Measurements from ENCODE around the gene DRC1. TPM values are rescaled to one million over a fixed set of nuclear protein-coding genes. Genes with fewer than 3 reads are reported as not detected.
"Not testable (repeated sequence)": the region's sequence is repeated elsewhere in the genome, so short reads cannot be mapped to it uniquely, and the experiment has no call there.

Gene DRC1
- total RNA-seq, 2 donors from 2014 or later, result not detected

DNA sequence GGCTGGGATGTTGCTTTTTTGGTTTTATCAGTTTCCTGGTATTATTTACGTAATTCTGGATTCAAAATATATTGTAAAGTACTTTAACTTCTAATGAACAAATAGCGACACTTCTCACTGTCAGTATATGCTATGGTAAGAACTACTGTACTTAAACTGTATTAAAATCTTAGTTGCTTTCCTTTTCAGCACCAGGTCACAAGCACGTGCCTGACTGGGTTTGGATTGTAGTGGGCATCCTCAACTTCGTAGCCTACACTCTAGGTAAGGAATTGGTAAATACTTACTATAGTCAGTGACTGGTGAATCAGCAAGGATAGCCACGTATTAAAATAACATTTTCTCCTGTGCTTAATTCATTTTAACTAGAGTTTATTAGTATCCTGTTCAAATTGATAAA lies 34.8 kb upstream of the DRC1 start:
- H3K27me3 ChIP-seq, result no peaks in the 10 kb centered on the region
- no peak overlapping the region for H3K9ac ChIP-seq (ENCODE audit: low read depth in 2 of 2, low read length in 2 of 2)
- no peak overlapping the region for H3K27ac ChIP-seq
- no peaks in the 10 kb centered on the region for H3K36me3 ChIP-seq
- H3K4me3 ChIP-seq, result no peak overlapping the region
- no peaks in the 10 kb centered on the region for H3K9me3 ChIP-seq
- TF ChIP-seq, protein P1, sequence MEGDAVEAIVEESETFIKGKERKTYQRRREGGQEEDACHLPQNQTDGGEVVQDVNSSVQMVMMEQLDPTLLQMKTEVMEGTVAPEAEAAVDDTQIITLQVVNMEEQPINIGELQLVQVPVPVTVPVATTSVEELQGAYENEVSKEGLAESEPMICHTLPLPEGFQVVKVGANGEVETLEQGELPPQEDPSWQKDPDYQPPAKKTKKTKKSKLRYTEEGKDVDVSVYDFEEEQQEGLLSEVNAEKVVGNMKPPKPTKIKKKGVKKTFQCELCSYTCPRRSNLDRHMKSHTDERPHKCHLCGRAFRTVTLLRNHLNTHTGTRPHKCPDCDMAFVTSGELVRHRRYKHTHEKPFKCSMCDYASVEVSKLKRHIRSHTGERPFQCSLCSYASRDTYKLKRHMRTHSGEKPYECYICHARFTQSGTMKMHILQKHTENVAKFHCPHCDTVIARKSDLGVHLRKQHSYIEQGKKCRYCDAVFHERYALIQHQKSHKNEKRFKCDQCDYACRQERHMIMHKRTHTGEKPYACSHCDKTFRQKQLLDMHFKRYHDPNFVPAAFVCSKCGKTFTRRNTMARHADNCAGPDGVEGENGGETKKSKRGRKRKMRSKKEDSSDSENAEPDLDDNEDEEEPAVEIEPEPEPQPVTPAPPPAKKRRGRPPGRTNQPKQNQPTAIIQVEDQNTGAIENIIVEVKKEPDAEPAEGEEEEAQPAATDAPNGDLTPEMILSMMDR (IDR thresholded peaks at IDR 0.05), result no peak
- H3K4me1 ChIP-seq, result peaks cover 6% of the 10 kb centered on the region
- intact Hi-C loops (cut with DNase I), result no loop called here
- DNase-seq, result no peak

DNA sequence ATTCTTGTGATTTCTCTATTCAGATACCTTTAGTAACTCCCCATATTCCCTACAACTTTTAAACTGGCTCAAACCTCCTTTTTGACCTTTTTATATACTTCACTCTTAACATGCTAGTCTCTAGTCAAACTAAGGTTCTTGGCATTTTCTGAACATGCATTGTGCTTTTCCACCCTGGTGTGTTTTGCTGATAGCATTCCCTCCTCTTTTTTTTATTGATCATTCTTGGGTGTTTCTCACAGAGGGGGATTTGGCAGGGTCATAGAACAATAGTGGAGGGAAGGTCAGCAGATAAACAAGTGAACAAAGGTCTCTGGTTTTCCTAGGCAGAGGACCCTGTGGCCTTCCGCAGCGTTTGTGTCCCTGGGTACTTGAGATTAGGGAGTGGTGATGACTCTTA lies 32.1 kb upstream of the DRC1 start:
- H3K9me3 ChIP-seq; H3K36me3 ChIP-seq; intact Hi-C loops (cut with DNase I); H3K27me3 ChIP-seq; H3K9ac ChIP-seq (ENCODE audit: low read depth in 2 of 2, low read length in 2 of 2); H3K4me1 ChIP-seq; H3K4me3 ChIP-seq; H3K27ac ChIP-seq; DNase-seq: not testable (repeated sequence)

DNA sequence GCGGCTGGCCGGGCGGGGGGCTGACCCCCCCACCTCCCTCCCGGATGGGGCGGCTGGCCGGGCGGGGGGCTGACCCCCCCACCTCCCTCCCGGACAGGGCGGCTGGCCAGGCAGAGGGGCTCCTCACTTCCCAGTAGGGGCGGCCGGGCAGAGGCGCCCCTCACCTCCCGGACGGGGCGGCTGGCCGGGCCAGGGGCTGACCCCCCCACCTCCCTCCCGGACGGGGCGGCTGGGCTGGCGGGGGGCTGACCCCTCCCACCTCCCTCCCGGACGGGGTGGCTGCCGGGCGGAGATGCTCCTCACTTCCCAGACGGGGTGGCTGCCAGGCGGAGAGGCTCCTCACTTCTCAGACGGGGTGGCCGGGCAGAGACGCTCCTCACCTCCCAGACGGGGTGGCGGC lies 30.8 kb upstream of the DRC1 start:
- H3K27ac ChIP-seq; H3K9me3 ChIP-seq; intact Hi-C loops (cut with DNase I); DNase-seq; H3K4me3 ChIP-seq; H3K27me3 ChIP-seq; H3K4me1 ChIP-seq; H3K36me3 ChIP-seq; H3K9ac ChIP-seq (ENCODE audit: low read depth in 2 of 2, low read length in 2 of 2): not testable (repeated sequence)

DNA sequence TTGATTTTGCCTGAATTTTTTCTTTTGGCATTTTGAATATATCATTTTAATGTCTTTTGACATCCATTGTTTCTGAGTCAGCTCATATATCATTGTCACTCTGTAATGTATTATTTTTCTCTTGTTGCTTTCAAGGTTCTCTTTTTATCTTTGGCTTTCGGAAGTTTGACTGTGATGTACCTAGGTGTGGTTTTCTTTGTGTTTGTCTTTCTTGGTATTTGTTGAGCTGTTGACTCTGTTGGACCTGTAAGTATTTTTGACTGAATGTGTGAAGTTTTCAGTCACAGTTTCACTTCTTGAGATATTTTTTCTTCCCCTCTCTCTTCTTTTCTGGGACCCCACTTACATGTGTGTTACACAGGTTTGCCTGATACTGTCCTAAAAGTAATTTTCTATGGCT lies 24.9 kb upstream of the DRC1 start:
- no peaks in the 10 kb centered on the region for H3K27me3 ChIP-seq
- H3K9me3 ChIP-seq, result no peaks in the 10 kb centered on the region
- TF ChIP-seq, protein P1 (IDR thresholded peaks at IDR 0.05), result no peak
- H3K36me3 ChIP-seq, result no peaks in the 10 kb centered on the region
- no peaks in the 10 kb centered on the region for H3K4me1 ChIP-seq
- DNase-seq, result no peak
- intact Hi-C loops (cut with DNase I), result no loop called here
- no peak overlapping the region for H3K4me3 ChIP-seq
- H3K9ac ChIP-seq (ENCODE audit: low read depth in 2 of 2, low read length in 2 of 2), result no peak overlapping the region
- no peak overlapping the region for H3K27ac ChIP-seq

DNA sequence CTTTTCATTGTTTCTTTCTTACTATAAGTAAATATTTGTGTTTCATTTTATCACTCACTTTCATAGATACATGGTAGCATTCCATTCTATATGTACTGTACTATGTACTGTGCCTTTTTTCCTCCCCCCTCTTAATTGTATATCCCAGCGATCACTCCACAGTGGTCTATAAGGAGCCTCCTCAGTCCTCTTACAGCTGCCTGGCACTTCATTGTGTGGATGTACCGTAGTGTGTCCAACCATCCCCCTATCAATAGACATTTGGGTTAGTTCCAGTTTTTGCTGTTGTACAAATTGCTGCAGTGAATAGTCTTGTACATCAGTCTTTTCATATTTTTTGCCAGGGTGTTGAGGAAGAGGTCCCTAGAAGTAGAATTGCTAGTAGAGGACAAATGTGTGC lies 21.4 kb upstream of the DRC1 start:
- no peaks in the 10 kb centered on the region for H3K27me3 ChIP-seq
- intact Hi-C loops (cut with DNase I), result no loop called here
- H3K36me3 ChIP-seq, result no peaks in the 10 kb centered on the region
- H3K9ac ChIP-seq (ENCODE audit: low read depth in 2 of 2, low read length in 2 of 2), result no peak overlapping the region
- no peak for DNase-seq
- H3K4me1 ChIP-seq, result no peaks in the 10 kb centered on the region
- no peak overlapping the region for H3K4me3 ChIP-seq
- no peaks in the 10 kb centered on the region for H3K9me3 ChIP-seq
- H3K27ac ChIP-seq, result no peak overlapping the region
- TF ChIP-seq, protein P1 (IDR thresholded peaks at IDR 0.05), result no peak

DNA sequence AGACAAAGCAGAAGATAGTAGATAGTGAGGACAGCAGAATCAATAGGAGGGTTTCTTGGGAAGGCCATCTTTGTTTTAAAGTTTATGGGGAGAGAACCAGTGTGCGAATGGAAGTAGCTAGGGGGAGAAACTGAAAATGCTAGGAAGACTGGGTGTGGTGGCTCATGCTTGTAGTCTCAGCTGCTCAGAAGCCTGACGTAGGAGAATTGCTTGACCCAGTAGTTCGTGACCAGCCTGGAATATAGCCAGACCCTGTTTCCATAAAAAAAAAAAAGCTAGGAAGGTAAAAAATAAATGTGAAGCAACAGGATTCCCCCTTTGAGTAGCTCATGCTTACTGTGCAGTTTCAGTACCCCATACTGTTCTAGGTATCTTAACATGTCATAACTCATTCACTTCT lies 19.2 kb upstream of the DRC1 start:
- intact Hi-C loops (cut with DNase I), result no loop called here
- H3K36me3 ChIP-seq, result no peaks in the 10 kb centered on the region
- DNase-seq, result no peak
- no peak overlapping the region for H3K27ac ChIP-seq
- no peak overlapping the region for H3K9ac ChIP-seq (ENCODE audit: low read depth in 2 of 2, low read length in 2 of 2)
- H3K4me3 ChIP-seq, result no peak overlapping the region
- no peaks in the 10 kb centered on the region for H3K27me3 ChIP-seq
- no peaks in the 10 kb centered on the region for H3K4me1 ChIP-seq
- TF ChIP-seq, protein P1 (IDR thresholded peaks at IDR 0.05), result no peak
- H3K9me3 ChIP-seq, result no peaks in the 10 kb centered on the region

DNA sequence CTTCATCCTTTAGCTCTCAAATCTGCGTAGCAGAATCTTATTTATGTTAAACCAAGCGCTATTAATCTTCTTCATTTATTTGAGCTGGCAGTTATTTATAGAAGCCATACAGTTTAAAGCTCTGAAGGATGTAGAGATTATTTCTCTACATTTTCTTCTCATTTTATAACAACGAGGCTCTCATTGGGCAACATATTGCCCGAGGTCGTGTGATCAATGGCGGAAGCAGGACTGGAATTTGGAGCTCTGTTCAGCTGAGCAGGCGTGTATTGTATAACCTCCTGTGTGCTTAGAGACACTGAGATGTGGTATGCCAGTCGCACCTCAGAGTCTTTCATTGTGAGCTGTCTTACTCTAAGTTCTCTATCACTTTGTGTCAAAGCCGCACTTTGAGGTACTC lies 17.5 kb upstream of the DRC1 start:
- TF ChIP-seq, protein P1 (IDR thresholded peaks at IDR 0.05), result no peak
- Histone ChIP-seq H3K4me3 (no peak overlapping the region), H3K27me3 (no peaks in the 10 kb centered on the region), H3K27ac (no peak overlapping the region), H3K9me3 (no peaks in the 10 kb centered on the region), H3K9ac (ENCODE audit: low read depth in 2 of 2, low read length in 2 of 2) (no peak overlapping the region), H3K4me1 (no peaks in the 10 kb centered on the region), H3K36me3 (no peaks in the 10 kb centered on the region)
- intact Hi-C loops (cut with DNase I), result no loop called here
- no peak for DNase-seq

Data from colonic mucosa (tissue), 4 donors.